Measurements from ENCODE around the gene TSPAN11. TPM values are rescaled to one million over a fixed set of nuclear protein-coding genes. Genes with fewer than 3 reads are reported as not detected.

TSPAN11 gene
- total RNA-seq, 1 experiment from 2014 or later = not detected

- intact Hi-C loops (cut with micrococcal nuclease; ENCODE audit: unreplicated experiment) = no loop called here
- H3K4me1 Mint-ChIP-seq (ENCODE audit: low read depth, unreplicated experiment) = no peaks in the 10 kb centered on the region
- DNase-seq = no peak
- Histone ChIP-seq H3K4me3 (ENCODE audit: low read depth, low read length) (no peak overlapping the region), H3K9me3 (no peaks in the 10 kb centered on the region), H3K4me1 (no peaks in the 10 kb centered on the region), H3K27me3 (replicated peaks; ENCODE audit: control insufficient read depth, insufficient read depth, low read length) (no peaks in the 10 kb centered on the region; the same call in 1 of the 2 replicates), H3K36me3 (ENCODE audit: control insufficient read depth, insufficient read depth, low read length) (no peaks in the 10 kb centered on the region)
- no peak for TF ChIP-seq CTCF (IDR thresholded peaks at IDR 0.05; ENCODE audit: insufficient read depth in 1 of 2, low read depth in 1 of 2, low read length in 1 of 2, severe bottlenecking in 1 of 2, unreplicated experiment in 1 of 2)
- H3K9me3 Mint-ChIP-seq (ENCODE audit: unreplicated experiment) = no peaks in the 10 kb centered on the region
- POLR2A ChIA-PET = no interaction called here
- BruUV-seq (replicated peaks) = no TSS peak
- peaks cover 7% of the 10 kb centered on the region for H3K27me3 Mint-ChIP-seq (ENCODE audit: insufficient read depth, unreplicated experiment)
- H3K36me3 Mint-ChIP-seq (ENCODE audit: insufficient read depth, unreplicated experiment) = no peaks in the 10 kb centered on the region
- H3K27ac Mint-ChIP-seq (ENCODE audit: unreplicated experiment) = no peak overlapping the region
- H3K4me3 Mint-ChIP-seq (ENCODE audit: unreplicated experiment) = no peak overlapping the region
- CTCF ChIA-PET = no interaction called here
Measured at GRCh38 chr12:31033146-31033545, 106.6 kb downstream of the TSPAN11 start.

- no peak overlapping the region for H3K4me3 Mint-ChIP-seq (ENCODE audit: unreplicated experiment)
- H3K4me1 Mint-ChIP-seq (ENCODE audit: low read depth, unreplicated experiment) = no peaks in the 10 kb centered on the region
- Histone ChIP-seq H3K4me1 (no peaks in the 10 kb centered on the region), H3K27me3 (replicated peaks; ENCODE audit: control insufficient read depth, insufficient read depth, low read length) (no peaks in the 10 kb centered on the region; the same call in 1 of the 2 replicates), H3K9me3 (no peaks in the 10 kb centered on the region), H3K4me3 (ENCODE audit: low read depth, low read length) (no peak overlapping the region), H3K36me3 (ENCODE audit: control insufficient read depth, insufficient read depth, low read length) (no peaks in the 10 kb centered on the region)
- no TSS peak for BruUV-seq (replicated peaks)
- no peak overlapping the region for H3K27ac Mint-ChIP-seq (ENCODE audit: unreplicated experiment)
- POLR2A ChIA-PET = no interaction called here
- CTCF ChIA-PET = no interaction called here
- no peak for TF ChIP-seq CTCF (IDR thresholded peaks at IDR 0.05; ENCODE audit: insufficient read depth in 1 of 2, low read depth in 1 of 2, low read length in 1 of 2, severe bottlenecking in 1 of 2, unreplicated experiment in 1 of 2)
- no peak for DNase-seq
- peaks cover 7% of the 10 kb centered on the region for H3K27me3 Mint-ChIP-seq (ENCODE audit: insufficient read depth, unreplicated experiment)
- no peaks in the 10 kb centered on the region for H3K9me3 Mint-ChIP-seq (ENCODE audit: unreplicated experiment)
- intact Hi-C loops (cut with micrococcal nuclease; ENCODE audit: unreplicated experiment) = no loop called here
- no peaks in the 10 kb centered on the region for H3K36me3 Mint-ChIP-seq (ENCODE audit: insufficient read depth, unreplicated experiment)
Measured at GRCh38 chr12:31033681-31034080, 107.1 kb downstream of the TSPAN11 start.

GRCh38 chr12:31034372-31034771, 107.8 kb downstream of the TSPAN11 start:
- Mint-ChIP-seq H3K27ac (ENCODE audit: unreplicated experiment) (no peak overlapping the region), H3K4me1 (ENCODE audit: low read depth, unreplicated experiment) (no peaks in the 10 kb centered on the region), H3K4me3 (ENCODE audit: unreplicated experiment) (no peak overlapping the region), H3K36me3 (ENCODE audit: insufficient read depth, unreplicated experiment) (no peaks in the 10 kb centered on the region), H3K9me3 (ENCODE audit: unreplicated experiment) (no peaks in the 10 kb centered on the region), H3K27me3 (ENCODE audit: insufficient read depth, unreplicated experiment) (peaks cover 7% of the 10 kb centered on the region)
- Histone ChIP-seq H3K4me1 (no peaks in the 10 kb centered on the region), H3K4me3 (ENCODE audit: low read depth, low read length) (no peak overlapping the region), H3K9me3 (no peaks in the 10 kb centered on the region), H3K36me3 (ENCODE audit: control insufficient read depth, insufficient read depth, low read length) (no peaks in the 10 kb centered on the region), H3K27me3 (replicated peaks; ENCODE audit: control insufficient read depth, insufficient read depth, low read length) (no peaks in the 10 kb centered on the region; the same call in 1 of the 2 replicates)
- POLR2A ChIA-PET = no interaction called here
- no peak for DNase-seq
- TF ChIP-seq CTCF (IDR thresholded peaks at IDR 0.05; ENCODE audit: insufficient read depth in 1 of 2, low read depth in 1 of 2, low read length in 1 of 2, severe bottlenecking in 1 of 2, unreplicated experiment in 1 of 2) = no peak
- intact Hi-C loops (cut with micrococcal nuclease; ENCODE audit: unreplicated experiment) = no loop called here
- CTCF ChIA-PET = interaction anchor here (0.6 kb wide), 2 partner anchors 52 to 455 kb away, joined by 3 to 4 read pairs; no protein-coding TSS in a partner anchor
- no TSS peak for BruUV-seq (replicated peaks)
